HG03378 (cell line): Measurements from ENCODE around the gene ST8SIA5.

ENCODE experiments used
- ATAC-seq: cut with Tn5 transposase; IDR thresholded peaks from one replicate; pipeline ENCODE4 v1.9.1; 2021; ENCODE audit warnings: mild to moderate bottlenecking, moderate library complexity; ENCODE audit not compliant: unreplicated experiment

The ST8SIA5 gene

DNA sequence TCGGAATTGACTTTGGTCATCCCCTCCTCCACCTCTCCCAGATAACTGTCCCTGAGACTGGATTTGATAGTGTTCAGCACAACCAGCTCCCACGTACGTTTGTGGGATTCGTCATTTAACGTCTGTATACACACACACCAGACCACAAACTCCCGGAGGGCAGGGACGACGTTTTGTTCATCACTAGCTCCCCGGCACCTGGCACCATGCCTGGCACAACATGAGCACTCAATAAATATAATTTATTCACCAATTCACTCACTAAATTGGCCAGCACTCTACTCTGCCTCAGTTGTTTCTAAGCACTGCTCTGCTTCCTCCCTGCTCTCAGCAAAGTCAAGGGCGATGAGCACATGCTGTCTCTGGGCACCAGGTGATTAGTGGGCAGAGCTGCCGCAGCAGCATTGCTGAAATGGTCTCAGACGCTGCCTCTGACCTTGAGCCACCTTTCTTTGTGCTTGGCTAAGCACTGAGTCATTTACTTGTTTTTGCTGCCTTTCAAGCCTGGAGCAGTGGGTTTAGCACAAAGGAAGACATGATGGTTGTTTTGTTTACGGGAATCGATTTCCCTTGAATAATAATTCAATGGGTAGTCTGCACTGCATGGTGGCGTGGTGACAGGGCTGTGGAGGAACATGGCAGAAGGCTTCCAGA, 80.5 kb downstream of the ST8SIA5 start:
- ATAC-seq, result no peak

DNA sequence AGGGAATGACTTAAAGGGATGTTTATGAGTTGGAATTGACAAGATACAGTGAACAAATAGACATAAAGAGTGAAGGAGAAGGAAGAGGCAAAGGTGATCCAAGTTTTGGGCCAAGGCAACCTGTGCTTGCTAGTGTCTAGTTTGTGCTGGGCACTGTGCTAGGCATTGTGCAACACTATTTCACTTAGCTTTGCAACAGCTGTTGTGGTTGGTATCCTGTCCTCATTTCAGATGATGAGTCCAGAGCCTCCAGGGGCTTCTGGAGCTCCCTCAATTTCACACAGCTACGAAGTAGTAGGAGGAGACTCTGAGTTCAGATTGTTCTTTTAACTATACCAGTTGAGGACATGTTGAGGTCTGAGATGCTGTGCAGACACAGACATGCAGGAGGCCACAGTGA, 81.7 kb downstream of the ST8SIA5 start:
- ATAC-seq, result no peak

DNA sequence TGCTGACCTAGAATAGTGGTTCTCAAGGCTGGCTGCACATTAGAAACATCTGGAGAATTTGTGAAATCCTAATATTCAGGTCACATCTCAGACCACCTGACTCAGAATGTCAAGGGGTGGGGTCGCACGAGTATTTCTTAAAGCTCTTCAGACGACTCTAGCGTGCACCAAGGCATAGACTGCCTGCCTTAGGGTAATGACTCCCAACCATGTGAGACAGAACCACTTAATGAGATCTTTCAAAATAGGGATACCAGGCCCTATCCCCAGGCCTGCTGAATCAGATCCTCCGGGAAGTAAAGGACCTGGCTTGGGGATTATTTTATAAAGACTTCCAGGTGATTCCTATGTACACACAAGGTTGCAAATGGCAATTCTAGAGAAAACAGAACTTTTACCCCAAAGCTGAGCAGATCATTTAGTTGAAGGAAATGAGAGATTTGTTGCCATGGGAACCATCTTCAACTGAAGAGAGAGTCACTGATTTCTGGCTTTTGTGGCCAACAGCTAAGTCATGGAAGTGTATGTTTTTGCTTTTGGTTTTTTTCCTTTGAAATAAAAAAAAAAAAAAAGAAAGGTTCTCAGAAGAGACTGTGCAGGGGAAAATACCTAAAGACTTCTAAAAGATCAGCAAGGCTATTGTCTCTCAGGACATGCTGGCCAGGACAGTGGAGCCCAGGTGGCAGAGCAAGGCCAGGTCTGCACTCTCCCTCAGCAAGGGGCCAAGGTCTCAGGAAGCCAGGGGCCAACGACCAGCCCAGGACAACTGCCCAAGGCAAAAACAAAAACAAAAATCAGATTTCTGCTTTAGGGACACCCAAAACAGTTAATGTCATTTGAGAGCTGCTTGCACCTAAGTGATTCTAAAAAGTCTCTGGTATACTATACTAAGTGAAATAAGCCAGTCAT, 84.5 kb downstream of the ST8SIA5 start:
- ATAC-seq, result no peak

GRCh38 chr18:46668694-46669093, 88.2 kb downstream of the ST8SIA5 start:
- no peak for ATAC-seq

DNA sequence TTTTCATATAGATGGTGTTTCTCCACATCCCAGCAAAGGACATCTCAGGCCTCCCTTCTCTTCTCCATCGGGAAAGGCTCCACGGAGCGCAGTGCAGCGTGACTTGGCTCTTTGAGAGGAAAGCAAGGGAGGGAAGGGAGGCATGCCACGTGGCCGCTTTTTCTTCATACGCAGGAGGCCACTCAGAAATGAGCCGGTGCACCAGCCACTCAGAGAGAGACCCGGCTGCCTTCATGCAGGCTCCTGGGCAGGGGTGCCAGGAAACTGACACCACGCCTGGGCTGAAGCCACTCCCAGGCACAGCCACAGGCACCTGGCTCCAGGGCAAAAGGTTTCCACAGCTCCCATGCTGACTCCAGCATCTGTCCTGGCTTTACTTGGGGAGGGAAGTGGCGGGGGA, 88.7 kb downstream of the ST8SIA5 start:
- no peak for ATAC-seq

DNA sequence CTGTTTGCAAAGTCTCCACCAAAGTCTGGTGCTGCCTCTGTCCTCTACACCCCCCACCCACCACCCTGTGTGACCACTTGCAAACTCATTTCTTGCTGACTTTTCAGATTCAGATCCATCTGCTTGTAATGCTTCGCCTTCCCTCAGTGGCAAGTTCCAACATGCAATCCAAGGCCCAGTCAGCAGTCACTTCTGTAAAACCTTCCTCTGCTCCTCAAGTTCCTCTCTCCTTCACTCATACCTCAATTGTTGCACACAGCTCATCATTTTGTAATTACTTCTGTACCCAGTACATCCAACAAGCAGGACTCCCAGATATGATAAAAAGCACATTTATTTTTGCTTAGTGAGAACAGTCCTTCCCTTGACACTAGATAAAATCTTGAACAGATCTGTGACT, 93.3 kb downstream of the ST8SIA5 start:
- no peak for ATAC-seq

GRCh38 chr18:46660957-46661749, 95.7 kb downstream of the ST8SIA5 start:
- ATAC-seq, result no peak

DNA sequence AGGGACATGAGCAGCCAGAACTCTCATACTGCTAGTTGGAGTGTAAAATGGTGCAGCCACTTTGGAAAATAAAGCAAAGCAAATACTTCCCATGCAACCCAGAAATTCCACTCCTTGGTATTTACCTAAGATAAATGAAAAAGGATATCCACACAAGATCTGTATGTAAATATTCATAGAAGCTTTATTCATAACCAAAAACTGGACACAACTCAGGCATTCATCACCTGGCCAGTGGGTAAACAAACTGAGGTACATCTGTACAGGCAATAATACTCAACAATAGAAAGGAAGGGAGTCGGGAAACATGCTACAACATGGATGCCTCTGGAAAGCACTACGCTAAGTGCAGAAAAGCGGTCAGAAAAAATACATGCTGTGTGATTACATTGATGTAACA, 97.4 kb downstream of the ST8SIA5 start:
- no peak for ATAC-seq

- no peak for ATAC-seq
Observed at GRCh38 chr18:46657115-46657955, 99.5 kb downstream of the ST8SIA5 start, which contains the start of gene LOXHD1. Gene LOXHD1 (minus strand): TSS chr18:46657220. CDS start chr18:46657033, 187 bp downstream.

GRCh38 chr18:46656326-46657114, 100.3 kb downstream of the ST8SIA5 start:
- ATAC-seq, result no peak

- ATAC-seq, result no peak
Observed at GRCh38 chr18:46652372-46652771, 104.5 kb downstream of the ST8SIA5 start.

- no peak for ATAC-seq
Observed at GRCh38 chr18:46650681-46651080, 106.2 kb downstream of the ST8SIA5 start.

- ATAC-seq, result no peak
Observed at GRCh38 chr18:46649071-46649862, 107.6 kb downstream of the ST8SIA5 start.

GRCh38 chr18:46646468-46646867, 110.4 kb downstream of the ST8SIA5 start:
- no peak for ATAC-seq

- ATAC-seq, result no peak
Observed at GRCh38 chr18:46642561-46642960, 114.3 kb downstream of the ST8SIA5 start.

- ATAC-seq, result no peak
Observed at GRCh38 chr18:46641917-46642316, 114.9 kb downstream of the ST8SIA5 start.

DNA sequence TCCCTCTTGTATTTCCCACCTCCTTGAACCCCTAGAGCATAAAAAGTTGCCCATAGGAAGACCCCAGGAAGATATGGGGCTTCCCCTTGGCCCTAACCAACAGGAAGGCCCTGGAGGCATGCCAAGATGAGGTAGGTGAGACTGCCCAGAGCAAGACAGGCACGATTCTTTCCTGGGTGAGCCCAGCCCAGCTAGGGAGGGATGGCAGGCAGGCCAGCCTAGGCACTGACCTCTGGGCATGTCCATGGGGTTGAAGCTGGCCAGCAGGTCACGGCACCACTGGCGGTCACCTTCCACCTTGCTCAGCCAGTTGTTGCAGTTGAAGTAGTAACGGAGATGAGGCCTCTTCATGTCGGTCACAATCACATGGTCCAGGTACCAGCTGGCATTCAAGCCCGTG, 117.5 kb downstream of the ST8SIA5 start:
- ATAC-seq, result no peak

- ATAC-seq, result no peak
Observed at GRCh38 chr18:46636040-46636630, 120.7 kb downstream of the ST8SIA5 start.
